Vagina (tissue), 2 donors: ENCODE results near the gene TIMM44. TPM values are rescaled to one million over a fixed set of nuclear protein-coding genes. Genes with fewer than 3 reads are reported as not detected.
"Not testable (repeated sequence)": the region's sequence is repeated elsewhere in the genome, so short reads cannot be mapped to it uniquely, and the experiment has no call there.

Experiments
- DNase-seq, 2 donors: peaks; one replicate each; pipeline ENCODE4 v3.0.0-alpha.2; 2017; ENCODE audit errors: extremely low spot score in 2 of 2
- H3K27ac ChIP-seq: fragments of 200-600 bp; sonication (generic); one replicate; pipeline ENCODE4 v1.5.1; 2019
- H3K27me3 ChIP-seq: fragments of 200-600 bp; sonication (generic); one replicate; pipeline ENCODE4 v1.5.1; 2019
- H3K36me3 ChIP-seq, 2 donors: fragments of 200-600 bp; sonication (generic); one replicate each; pipeline ENCODE4 v1.5.1; 2017 to 2019
- H3K4me1 ChIP-seq: fragments of 200-600 bp; sonication (generic); one replicate; pipeline ENCODE4 v1.5.1; 2019
- H3K4me3 ChIP-seq, 2 donors: fragments of 200-600 bp; sonication (generic); 1 replicate in 1 of 2; 2 replicates in 1 of 2; pipeline ENCODE4 v1.5.1; 2016 to 2019
- H3K9me3 ChIP-seq: fragments of 200-600 bp; sonication (generic); one replicate; pipeline ENCODE4 v1.5.1; 2019
- CTCF ChIP-seq, 3 experiments: fragments of 450-650 bp in 2 of 3; fragments of 200-600 bp in 1 of 3; sonication (generic) in 1 of 3; IDR thresholded peaks; one replicate each; pipeline ENCODE4 v1.5.1; 2017 to 2019; ENCODE audit warnings: antibody characterized with exemption in 3 of 3, mild to moderate bottlenecking in 2 of 3, moderate library complexity in 2 of 3
- POLR2A ChIP-seq, 2 donors: fragments of 450-650 bp; IDR thresholded peaks; one replicate each; pipeline ENCODE4 v1.6.1; 2017; ENCODE audit warnings: antibody characterized with exemption in 2 of 2, mild to moderate bottlenecking in 2 of 2, moderate library complexity in 2 of 2
- POLR2AphosphoS5 ChIP-seq, 2 donors: sonication (generic); formaldehyde crosslinking; IDR thresholded peaks; one replicate each; pipeline ENCODE4 v1.9.0; 2017; ENCODE audit warnings: antibody characterized with exemption in 2 of 2, mild to moderate bottlenecking in 2 of 2, low read depth in 1 of 2; ENCODE audit not compliant: insufficient read depth in 1 of 2
- intact Hi-C: fragments of 100-400 bp; cut with DNase I; formaldehyde crosslinking; loops from one replicate; pipeline ENCODE4 v1.15.1; 2023
- total RNA-seq: library from RNA; depleted of rRNA; stranded (reverse); fragments of >200 nt; gene quantifications from one replicate; pipeline ENCODE4 v1.2.3, GENCODE V29; 2016

Gene TIMM44
- total RNA-seq, 1 donor from 2014 or later: 76.1 TPM

- intact Hi-C loops: no loop called here
- no peaks in the 10 kb centered on the region for H3K9me3 ChIP-seq
- no peak for DNase-seq
- no peak overlapping the region for H3K4me3 ChIP-seq
- no peak overlapping the region for H3K27ac ChIP-seq
- no peaks in the 10 kb centered on the region for H3K27me3 ChIP-seq
- TF ChIP-seq CTCF (IDR thresholded peaks at IDR 0.05): no peak
- TF ChIP-seq POLR2A (IDR thresholded peaks at IDR 0.05): no peak
- no peak for TF ChIP-seq POLR2AphosphoS5 (IDR thresholded peaks at IDR 0.05; ENCODE audit: insufficient read depth in 1 of 2, low read depth in 1 of 2)
- H3K4me1 ChIP-seq: peaks cover 15% of the 10 kb centered on the region
- H3K36me3 ChIP-seq: no peaks in the 10 kb centered on the region
Observed at GRCh38 chr19:7895565-7895964, 47.9 kb downstream of the TIMM44 start.

GRCh38 chr19:7894612-7895309 is 48.7 kb downstream of the TIMM44 start:
- TF ChIP-seq POLR2A (IDR thresholded peaks at IDR 0.05) (no peak), CTCF (IDR thresholded peaks at IDR 0.05) (no peak), POLR2AphosphoS5 (IDR thresholded peaks at IDR 0.05; ENCODE audit: insufficient read depth in 1 of 2, low read depth in 1 of 2) (no peak)
- Histone ChIP-seq H3K27me3 (no peaks in the 10 kb centered on the region), H3K4me3 (no peak overlapping the region), H3K27ac (no peak overlapping the region), H3K36me3 (no peaks in the 10 kb centered on the region), H3K9me3 (no peaks in the 10 kb centered on the region), H3K4me1 (peaks cover 7% of the 10 kb centered on the region)
- no peak for DNase-seq
- intact Hi-C loops: no loop called here

GRCh38 chr19:7893362-7894101 is 49.9 kb downstream of the TIMM44 start:
- H3K27me3 ChIP-seq, H3K36me3 ChIP-seq, H3K9me3 ChIP-seq, H3K27ac ChIP-seq, DNase-seq, intact Hi-C loops, H3K4me3 ChIP-seq: not testable (repeated sequence)
- H3K4me1 ChIP-seq: peaks cover 12% of the 10 kb centered on the region

- Histone ChIP-seq H3K9me3 (no peaks in the 10 kb centered on the region), H3K27me3 (no peaks in the 10 kb centered on the region), H3K4me1 (peaks cover 15% of the 10 kb centered on the region), H3K36me3 (no peaks in the 10 kb centered on the region), H3K4me3 (peak overlapping the region; percentile 30 to 50), H3K27ac (peak overlapping the region; percentile 52)
- no peak for DNase-seq
- intact Hi-C loops: no loop called here
- TF ChIP-seq POLR2A (IDR thresholded peaks at IDR 0.05) (no peak), POLR2AphosphoS5 (IDR thresholded peaks at IDR 0.05; ENCODE audit: insufficient read depth in 1 of 2, low read depth in 1 of 2) (peak in 1 of 2 donors; percentile 4)
Observed at GRCh38 chr19:7888826-7889217, 54.6 kb downstream of the TIMM44 start.

- peak within 1 kb of the TSS; percentile 52 for H3K27ac ChIP-seq
Observed at GRCh38 chr19:7888145-7888825, 55.2 kb downstream of the TIMM44 start, which contains the start of gene LRRC8E. LRRC8E (plus strand) TSS chr19:7888510; CDS start chr19:7895604, 7,094 bp downstream.

More at GRCh38 chr19:7888145-7888825, 55.2 kb downstream of the TIMM44 start, which contains the start of gene LRRC8E:
- no peaks in the 10 kb centered on the region for H3K36me3 ChIP-seq
- no peak for DNase-seq
- intact Hi-C loops: no loop called here
- no peaks in the 10 kb centered on the region for H3K27me3 ChIP-seq
- H3K9me3 ChIP-seq: no peaks in the 10 kb centered on the region
- H3K4me1 ChIP-seq: peaks cover 15% of the 10 kb centered on the region
- TF ChIP-seq CTCF (IDR thresholded peaks at IDR 0.05) (no peak), POLR2A (IDR thresholded peaks at IDR 0.05) (peak in 1 of 2 donors; percentile 11), POLR2AphosphoS5 (IDR thresholded peaks at IDR 0.05; ENCODE audit: insufficient read depth in 1 of 2, low read depth in 1 of 2) (peak in 1 of 2 donors; percentile 57)
- H3K4me3 ChIP-seq: peak within 1 kb of the TSS; percentile 30 to 50
